Adipocyte (in vitro differentiated cells): Measurements from ENCODE around the gene ZDHHC14.
"Not testable (repeated sequence)": the region's sequence is repeated elsewhere in the genome, so short reads cannot be mapped to it uniquely, and the experiment has no call there.

Experiments
- DNase-seq: peaks from one replicate; pipeline ENCODE4 v3.0.0-alpha.2; 2015; ENCODE audit warnings: low read depth
- H3K27me3 ChIP-seq: replicated peaks from 2 replicates; pipeline ENCODE4 v1.7.0; 2013; ENCODE audit warnings: mild to moderate bottlenecking, low read length, moderate library complexity; ENCODE audit not compliant: control insufficient read depth, insufficient read depth
- H3K36me3 ChIP-seq: 2 replicates; pipeline ENCODE4 v1.7.0; 2013; ENCODE audit warnings: low read length, mild to moderate bottlenecking, moderate library complexity; ENCODE audit not compliant: control insufficient read depth, insufficient read depth, severe bottlenecking
- H3K4me1 ChIP-seq: 2 replicates; pipeline ENCODE4 v1.7.0; 2013; ENCODE audit warnings: mild to moderate bottlenecking, low read length, moderate library complexity; ENCODE audit not compliant: control insufficient read depth, insufficient read depth
- H3K4me3 ChIP-seq: 2 replicates; pipeline ENCODE4 v1.7.0; 2013; ENCODE audit warnings: mild to moderate bottlenecking, low read length, moderate library complexity
- H3K9ac ChIP-seq: 2 replicates; pipeline ENCODE4 v1.7.0; 2013; ENCODE audit warnings: mild to moderate bottlenecking, low read length, moderate library complexity
- H3K9me3 ChIP-seq: 2 replicates; pipeline ENCODE4 v1.7.0; 2013; ENCODE audit warnings: mild to moderate bottlenecking, low read length, moderate library complexity; ENCODE audit not compliant: control insufficient read depth

ZDHHC14 gene

GRCh38 chr6:157559201-157559756 lies 178.3 kb downstream of the ZDHHC14 start:
- no peak for DNase-seq
- Histone ChIP-seq H3K36me3 (no peaks in the 10 kb centered on the region), H3K27me3 (peaks cover 5% of the 10 kb centered on the region), H3K4me3 (no peak overlapping the region), H3K9me3 (no peaks in the 10 kb centered on the region), H3K9ac (no peak overlapping the region), H3K4me1 (no peaks in the 10 kb centered on the region)

GRCh38 chr6:157560063-157560462 lies 179.1 kb downstream of the ZDHHC14 start:
- not testable (repeated sequence) for H3K4me3 ChIP-seq, H3K36me3 ChIP-seq, H3K9me3 ChIP-seq, H3K9ac ChIP-seq, H3K4me1 ChIP-seq, H3K27me3 ChIP-seq, DNase-seq

GRCh38 chr6:157560691-157561413 lies 179.9 kb downstream of the ZDHHC14 start:
- Histone ChIP-seq H3K9me3 (no peaks in the 10 kb centered on the region), H3K4me1 (no peaks in the 10 kb centered on the region), H3K27me3 (peaks cover under 1% of the 10 kb centered on the region), H3K9ac (no peak overlapping the region), H3K4me3 (no peak overlapping the region), H3K36me3 (no peaks in the 10 kb centered on the region)
- DNase-seq = no peak

- no peak overlapping the region for H3K4me3 ChIP-seq
- H3K36me3 ChIP-seq = no peaks in the 10 kb centered on the region
- no peaks in the 10 kb centered on the region for H3K4me1 ChIP-seq
- H3K9me3 ChIP-seq = no peaks in the 10 kb centered on the region
- no peak for DNase-seq
- H3K27me3 ChIP-seq = peaks cover 6% of the 10 kb centered on the region
- no peak overlapping the region for H3K9ac ChIP-seq
These were observed 180.4 kb downstream of the ZDHHC14 start for GRCh38 chr6:157561414-157561790.

- H3K4me1 ChIP-seq = no peaks in the 10 kb centered on the region
- DNase-seq = no peak
- H3K27me3 ChIP-seq = peaks cover 7% of the 10 kb centered on the region
- H3K36me3 ChIP-seq = no peaks in the 10 kb centered on the region
- no peak overlapping the region for H3K9ac ChIP-seq
- H3K4me3 ChIP-seq = no peak overlapping the region
- no peaks in the 10 kb centered on the region for H3K9me3 ChIP-seq
These were observed 181.2 kb downstream of the ZDHHC14 start for GRCh38 chr6:157561929-157562810.

GRCh38 chr6:157562997-157563396 lies 182.0 kb downstream of the ZDHHC14 start:
- H3K27me3 ChIP-seq = peaks cover 7% of the 10 kb centered on the region
- no peak overlapping the region for H3K4me3 ChIP-seq
- H3K9ac ChIP-seq = no peak overlapping the region
- DNase-seq = no peak
- H3K4me1 ChIP-seq = no peaks in the 10 kb centered on the region
- H3K36me3 ChIP-seq = no peaks in the 10 kb centered on the region
- no peaks in the 10 kb centered on the region for H3K9me3 ChIP-seq

- H3K4me3 ChIP-seq = no peak overlapping the region
- H3K9ac ChIP-seq = no peak overlapping the region
- no peaks in the 10 kb centered on the region for H3K36me3 ChIP-seq
- no peaks in the 10 kb centered on the region for H3K4me1 ChIP-seq
- peak; percentile 50 for DNase-seq
- H3K9me3 ChIP-seq = no peaks in the 10 kb centered on the region
- peaks cover 7% of the 10 kb centered on the region for H3K27me3 ChIP-seq
These were observed 182.8 kb downstream of the ZDHHC14 start for GRCh38 chr6:157563611-157564284.

- Histone ChIP-seq H3K9ac (no peak overlapping the region), H3K27me3 (peaks cover 7% of the 10 kb centered on the region), H3K36me3 (no peaks in the 10 kb centered on the region), H3K4me1 (no peaks in the 10 kb centered on the region), H3K9me3 (no peaks in the 10 kb centered on the region), H3K4me3 (no peak overlapping the region)
- DNase-seq = no peak
These were observed 187.7 kb downstream of the ZDHHC14 start for GRCh38 chr6:157568702-157569101.

GRCh38 chr6:157569543-157569942 lies 188.6 kb downstream of the ZDHHC14 start:
- Histone ChIP-seq H3K4me1 (no peaks in the 10 kb centered on the region), H3K27me3 (peaks cover 9% of the 10 kb centered on the region), H3K9me3 (no peaks in the 10 kb centered on the region), H3K36me3 (no peaks in the 10 kb centered on the region), H3K4me3 (no peak overlapping the region), H3K9ac (no peak overlapping the region)
- no peak for DNase-seq

- H3K9ac ChIP-seq = no peak overlapping the region
- H3K4me1 ChIP-seq = no peaks in the 10 kb centered on the region
- no peak for DNase-seq
- H3K36me3 ChIP-seq = no peaks in the 10 kb centered on the region
- no peak overlapping the region for H3K4me3 ChIP-seq
- no peaks in the 10 kb centered on the region for H3K9me3 ChIP-seq
- H3K27me3 ChIP-seq = peaks cover 9% of the 10 kb centered on the region
These were observed 189.1 kb downstream of the ZDHHC14 start for GRCh38 chr6:157570104-157570503.

- no peaks in the 10 kb centered on the region for H3K36me3 ChIP-seq
- H3K9me3 ChIP-seq = no peaks in the 10 kb centered on the region
- no peaks in the 10 kb centered on the region for H3K4me1 ChIP-seq
- H3K4me3 ChIP-seq = no peak overlapping the region
- DNase-seq = no peak
- no peak overlapping the region for H3K9ac ChIP-seq
- peaks cover 9% of the 10 kb centered on the region for H3K27me3 ChIP-seq
These were observed 189.8 kb downstream of the ZDHHC14 start for GRCh38 chr6:157570752-157571151.
